ENCODE data around the gene KCNT1. TPM values are rescaled to one million over a fixed set of nuclear protein-coding genes. Genes with fewer than 3 reads are reported as not detected.

KCNT1 gene
- total and polyA plus RNA-seq, 9 donors, result 3.2 to 13.1 (median 8.2) TPM

GRCh38 chr9:135698236-135698635 lies 3.7 kb upstream of the KCNT1 start:
- Histone ChIP-seq H3K27ac (ENCODE audit: low read length) (no peak overlapping the region), H3K4me1 (ENCODE audit: control insufficient read depth, insufficient read depth, low read length) (peaks cover 23% of the 10 kb centered on the region), H3K4me3 (ENCODE audit: low read length) (no peak overlapping the region), H3K36me3 (ENCODE audit: control insufficient read depth, insufficient read depth, low read length) (no peaks in the 10 kb centered on the region), H3K9me3 (replicated peaks; ENCODE audit: control insufficient read depth, low read depth, low read length) (no peaks in the 10 kb centered on the region), H3K27me3 (ENCODE audit: control insufficient read depth, insufficient read depth, low read length) (peaks cover 16% of the 10 kb centered on the region)
- no peak for DNase-seq
- WGBS (ENCODE audit: insufficient coverage), result 63% methylated on average over 21 of the region's 21 CpGs

DNA sequence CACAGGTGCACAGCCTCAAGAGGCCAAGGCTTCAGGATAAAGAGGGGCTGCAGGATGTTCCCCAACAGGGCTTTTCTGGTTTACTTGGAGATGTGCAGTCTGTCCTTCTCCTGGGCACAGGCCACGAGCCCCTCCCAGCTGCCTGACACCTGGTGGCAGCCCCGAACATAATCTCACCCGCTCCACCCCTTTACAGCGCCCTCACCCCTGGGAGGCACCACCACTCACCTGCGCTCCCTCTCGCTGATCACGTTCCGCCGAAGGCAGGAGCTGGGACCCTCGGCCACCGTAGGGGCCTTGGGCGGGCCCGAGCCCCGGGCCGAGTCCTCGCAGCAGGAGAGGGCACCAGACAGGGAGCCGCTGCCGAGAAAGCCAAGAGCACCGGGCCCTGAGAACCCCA lies 3.2 kb upstream of the KCNT1 start:
- H3K4me3 ChIP-seq (ENCODE audit: low read length), result no peak overlapping the region
- H3K4me1 ChIP-seq (ENCODE audit: control insufficient read depth, insufficient read depth, low read length), result peaks cover 28% of the 10 kb centered on the region
- no peak overlapping the region for H3K27ac ChIP-seq (ENCODE audit: low read length)
- no peaks in the 10 kb centered on the region for H3K36me3 ChIP-seq (ENCODE audit: control insufficient read depth, insufficient read depth, low read length)
- DNase-seq, result no peak
- H3K27me3 ChIP-seq (ENCODE audit: control insufficient read depth, insufficient read depth, low read length), result peaks cover 20% of the 10 kb centered on the region
- H3K9me3 ChIP-seq (replicated peaks; ENCODE audit: control insufficient read depth, low read depth, low read length), result no peaks in the 10 kb centered on the region
- 62% methylated on average over 19 of the region's 19 CpGs for WGBS (ENCODE audit: insufficient coverage)

GRCh38 chr9:135699440-135699839 lies 2.5 kb upstream of the KCNT1 start, which contains the start of gene SOHLH1:
SOHLH1 (minus strand) TSS chr9:135699481; CDS start chr9:135699467, 14 bp downstream.
- no peaks in the 10 kb centered on the region for H3K9me3 ChIP-seq (replicated peaks; ENCODE audit: control insufficient read depth, low read depth, low read length)
- DNase-seq, result no peak
- no peaks in the 10 kb centered on the region for H3K36me3 ChIP-seq (ENCODE audit: control insufficient read depth, insufficient read depth, low read length)
- peaks cover 35% of the 10 kb centered on the region for H3K4me1 ChIP-seq (ENCODE audit: control insufficient read depth, insufficient read depth, low read length)
- 86% methylated on average over 10 of the region's 30 CpGs for WGBS (ENCODE audit: insufficient coverage)
- H3K27ac ChIP-seq (ENCODE audit: low read length), result no peak within 1 kb of the TSS
- H3K27me3 ChIP-seq (ENCODE audit: control insufficient read depth, insufficient read depth, low read length), result peaks cover 20% of the 10 kb centered on the region
- no peak within 1 kb of the TSS for H3K4me3 ChIP-seq (ENCODE audit: low read length)

- Histone ChIP-seq H3K9me3 (replicated peaks; ENCODE audit: control insufficient read depth, low read depth, low read length) (no peaks in the 10 kb centered on the region), H3K27ac (ENCODE audit: low read length) (no peak overlapping the region), H3K4me1 (ENCODE audit: control insufficient read depth, insufficient read depth, low read length) (peaks cover 44% of the 10 kb centered on the region), H3K27me3 (ENCODE audit: control insufficient read depth, insufficient read depth, low read length) (peaks cover 20% of the 10 kb centered on the region), H3K36me3 (ENCODE audit: control insufficient read depth, insufficient read depth, low read length) (no peaks in the 10 kb centered on the region), H3K4me3 (ENCODE audit: low read length) (no peak overlapping the region)
- WGBS (ENCODE audit: insufficient coverage), result 63% methylated on average over 15 of the region's 15 CpGs
- no peak for DNase-seq
These were observed 1.5 kb upstream of the KCNT1 start for GRCh38 chr9:135700525-135700924.

DNA sequence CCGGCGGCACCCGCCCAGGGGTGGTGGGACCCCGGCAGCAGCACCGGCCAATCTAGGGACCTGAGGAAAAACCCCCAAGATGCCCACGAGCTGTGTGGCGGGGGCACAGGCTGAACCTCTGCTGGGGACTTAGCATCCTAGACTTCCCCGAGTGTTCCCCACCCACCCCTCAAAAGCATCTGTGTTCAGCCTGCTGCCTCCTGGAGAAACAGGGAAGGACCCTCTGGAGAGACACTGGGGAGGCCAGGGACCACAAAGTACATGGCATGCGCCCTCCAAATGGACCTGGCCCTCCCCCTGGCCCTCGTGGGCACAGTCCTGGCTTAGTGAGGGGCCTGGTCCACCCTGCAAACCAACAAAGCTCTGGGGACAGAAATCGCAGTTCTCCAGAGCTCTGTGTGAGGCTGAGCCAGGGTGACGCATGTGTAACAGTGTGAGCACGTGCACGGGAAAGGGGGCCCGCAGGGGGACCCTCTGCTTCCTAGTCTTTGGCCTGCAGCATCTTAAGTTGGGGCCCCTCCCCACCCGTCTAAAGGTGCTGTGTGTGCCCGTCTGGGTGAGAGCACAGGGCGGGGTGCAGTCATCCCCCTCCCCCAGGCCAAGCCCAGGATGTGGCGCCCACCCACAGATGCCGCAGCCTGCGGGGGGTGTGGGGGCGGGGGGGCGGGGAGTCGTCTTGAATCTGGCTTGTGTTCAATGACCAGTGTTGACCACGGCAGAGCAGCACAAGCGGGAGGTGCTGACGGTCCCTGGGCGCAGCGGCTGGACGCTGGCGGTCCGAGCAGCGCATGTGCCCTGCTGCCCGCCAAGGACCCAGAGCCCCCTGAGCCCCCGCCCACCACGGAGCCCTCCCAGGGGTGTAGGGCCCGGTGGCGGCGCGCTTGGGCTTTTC lies 672 bp upstream of the KCNT1 start:
- peak overlapping the region; percentile 21 for H3K4me3 ChIP-seq (ENCODE audit: low read length)
- peaks cover 51% of the 10 kb centered on the region for H3K4me1 ChIP-seq (ENCODE audit: control insufficient read depth, insufficient read depth, low read length)
- H3K27me3 ChIP-seq (ENCODE audit: control insufficient read depth, insufficient read depth, low read length), result peaks cover 20% of the 10 kb centered on the region
- no peaks in the 10 kb centered on the region for H3K9me3 ChIP-seq (replicated peaks; ENCODE audit: control insufficient read depth, low read depth, low read length)
- 19% methylated on average over 31 of the region's 40 CpGs for whole genome bisulfite sequencing (ENCODE audit: insufficient coverage)
- H3K36me3 ChIP-seq (ENCODE audit: control insufficient read depth, insufficient read depth, low read length), result no peaks in the 10 kb centered on the region
- DNase-seq, result peak; percentile 37
- H3K27ac ChIP-seq (ENCODE audit: low read length), result no peak overlapping the region

- WGBS (ENCODE audit: insufficient coverage), result 16% methylated on average over 14 of the region's 14 CpGs
- Histone ChIP-seq H3K36me3 (ENCODE audit: control insufficient read depth, insufficient read depth, low read length) (peaks cover 1% of the 10 kb centered on the region), H3K4me3 (ENCODE audit: low read length) (no peak overlapping the region), H3K27ac (ENCODE audit: low read length) (peak overlapping the region; percentile 69), H3K27me3 (ENCODE audit: control insufficient read depth, insufficient read depth, low read length) (peaks cover 20% of the 10 kb centered on the region), H3K4me1 (ENCODE audit: control insufficient read depth, insufficient read depth, low read length) (peaks cover 66% of the 10 kb centered on the region), H3K9me3 (replicated peaks; ENCODE audit: control insufficient read depth, low read depth, low read length) (no peaks in the 10 kb centered on the region)
- peak; percentile 37 for DNase-seq
These were observed 1.7 kb downstream of the KCNT1 start for GRCh38 chr9:135703726-135704125.

- WGBS (ENCODE audit: insufficient coverage), result 46% methylated on average over 5 of the region's 5 CpGs
- Histone ChIP-seq H3K4me3 (ENCODE audit: low read length) (peak overlapping the region; percentile 16), H3K27me3 (ENCODE audit: control insufficient read depth, insufficient read depth, low read length) (peaks cover 22% of the 10 kb centered on the region), H3K36me3 (ENCODE audit: control insufficient read depth, insufficient read depth, low read length) (peaks cover 6% of the 10 kb centered on the region), H3K27ac (ENCODE audit: low read length) (peak overlapping the region; percentile 69), H3K9me3 (replicated peaks; ENCODE audit: control insufficient read depth, low read depth, low read length) (no peaks in the 10 kb centered on the region), H3K4me1 (ENCODE audit: control insufficient read depth, insufficient read depth, low read length) (peaks cover 66% of the 10 kb centered on the region)
- DNase-seq, result peak; percentile 89
These were observed 2.5 kb downstream of the KCNT1 start for GRCh38 chr9:135704483-135704882.

GRCh38 chr9:135705376-135705775 lies 3.4 kb downstream of the KCNT1 start:
- Histone ChIP-seq H3K27me3 (ENCODE audit: control insufficient read depth, insufficient read depth, low read length) (peaks cover 24% of the 10 kb centered on the region), H3K9me3 (replicated peaks; ENCODE audit: control insufficient read depth, low read depth, low read length) (no peaks in the 10 kb centered on the region), H3K4me1 (ENCODE audit: control insufficient read depth, insufficient read depth, low read length) (peaks cover 70% of the 10 kb centered on the region), H3K4me3 (ENCODE audit: low read length) (peak overlapping the region; percentile 16), H3K27ac (ENCODE audit: low read length) (peak overlapping the region; percentile 69), H3K36me3 (ENCODE audit: control insufficient read depth, insufficient read depth, low read length) (peaks cover 6% of the 10 kb centered on the region)
- DNase-seq, result no peak
- 76% methylated on average over 11 of the region's 14 CpGs for WGBS (ENCODE audit: insufficient coverage)

GRCh38 chr9:135706288-135706687 lies 4.3 kb downstream of the KCNT1 start:
- no peak for DNase-seq
- Histone ChIP-seq H3K27me3 (ENCODE audit: control insufficient read depth, insufficient read depth, low read length) (peaks cover 20% of the 10 kb centered on the region), H3K27ac (ENCODE audit: low read length) (no peak overlapping the region), H3K4me1 (ENCODE audit: control insufficient read depth, insufficient read depth, low read length) (peaks cover 77% of the 10 kb centered on the region), H3K9me3 (replicated peaks; ENCODE audit: control insufficient read depth, low read depth, low read length) (no peaks in the 10 kb centered on the region), H3K36me3 (ENCODE audit: control insufficient read depth, insufficient read depth, low read length) (peaks cover 6% of the 10 kb centered on the region), H3K4me3 (ENCODE audit: low read length) (no peak overlapping the region)
- 73% methylated on average over 9 of the region's 9 CpGs for WGBS (ENCODE audit: insufficient coverage)

GRCh38 chr9:135707252-135708138 lies 5.5 kb downstream of the KCNT1 start:
- no peaks in the 10 kb centered on the region for H3K9me3 ChIP-seq (replicated peaks; ENCODE audit: control insufficient read depth, low read depth, low read length)
- no peak overlapping the region for H3K4me3 ChIP-seq (ENCODE audit: low read length)
- H3K36me3 ChIP-seq (ENCODE audit: control insufficient read depth, insufficient read depth, low read length), result peaks cover 6% of the 10 kb centered on the region
- peaks cover 15% of the 10 kb centered on the region for H3K27me3 ChIP-seq (ENCODE audit: control insufficient read depth, insufficient read depth, low read length)
- DNase-seq, result peak; percentile 55
- H3K4me1 ChIP-seq (ENCODE audit: control insufficient read depth, insufficient read depth, low read length), result peaks cover 78% of the 10 kb centered on the region
- WGBS (ENCODE audit: insufficient coverage), result 24% methylated on average over 21 of the region's 23 CpGs
- peak overlapping the region; percentile 65 for H3K27ac ChIP-seq (ENCODE audit: low read length)
